RWPE1 (cell line): ENCODE results near the gene KMT2B.

Source experiments
- CTCF ChIA-PET: fragments of 350-600 bp; sonication (Branson Sonifier 250); formaldehyde crosslinking; extraction: SDS; loops from one replicate; lab custom pipeline; 2021; lab: Yijun Ruan, JAX
- POLR2A ChIA-PET: fragments of 400-600 bp; formaldehyde crosslinking; extraction: SDS; loops from one replicate; lab custom pipeline; 2020; ENCODE audit warnings: antibody characterized with exemption; ENCODE audit not compliant: low non-redundant PET; lab: Yijun Ruan, JAX
- DNase-seq: peaks from one replicate; pipeline ENCODE4 v3.0.0; 2012; ENCODE audit warnings: low spot score
- H3K27ac ChIP-seq: fragments of 450-650 bp; 2 replicates; pipeline ENCODE4 v1.5.1; 2017
- CTCF ChIP-seq: fragments of 450-650 bp; conservative IDR thresholded peaks from 2 replicates; pipeline ENCODE4 v1.5.1; 2017; ENCODE audit warnings: low read depth, mild to moderate bottlenecking

Gene KMT2B

GRCh38 chr19:35757749-35758608 lies 40.2 kb downstream of the KMT2B start, which contains the start of gene PROSER3:
PROSER3 (plus strand) TSS chr19:35758176; CDS start chr19:35758216, 40 bp downstream.
- TF ChIP-seq CTCF, result no peak
- ChIA-PET POLR2A (interaction anchor here (0.8 kb wide), 1 partner anchor 10 kb away, joined by 3 read pairs; the partner anchor contains the start of gene LIN37), CTCF (no interaction called here)

GRCh38 chr19:35759697-35760096 lies 41.9 kb downstream of the KMT2B start:
- ChIA-PET POLR2A (no interaction called here), CTCF (no interaction called here)
- no peak for DNase-seq
- no peak for TF ChIP-seq CTCF
- H3K27ac ChIP-seq, result peak overlapping the region; percentile 98

More at GRCh38 chr19:35757749-35758608, 40.2 kb downstream of the KMT2B start, which contains the start of gene PROSER3:
- peak within 1 kb of the TSS; percentile 98 for H3K27ac ChIP-seq
- DNase-seq, result peak; percentile 99

GRCh38 chr19:35760711-35761349 lies 43.0 kb downstream of the KMT2B start:
- H3K27ac ChIP-seq, result peak overlapping the region; percentile 32
- DNase-seq, result no peak
- TF ChIP-seq CTCF, result no peak
- ChIA-PET POLR2A (no interaction called here), CTCF (no interaction called here)

GRCh38 chr19:35764432-35765315 lies 46.9 kb downstream of the KMT2B start:
- POLR2A ChIA-PET, result no interaction called here
- DNase-seq, result no peak
- CTCF ChIA-PET, result no interaction called here

GRCh38 chr19:35766571-35767104 lies 48.8 kb downstream of the KMT2B start:
- peak overlapping the region; percentile 1; the same call in 1 of the 2 replicates for H3K27ac ChIP-seq
- DNase-seq, result no peak
- no peak for TF ChIP-seq CTCF
- CTCF ChIA-PET, result interaction anchor here (0.5 kb wide), 1 partner anchor 54 kb away, joined by 3 read pairs; no protein-coding TSS in a partner anchor
- POLR2A ChIA-PET, result no interaction called here

More at GRCh38 chr19:35764432-35765315, 46.9 kb downstream of the KMT2B start:
- TF ChIP-seq CTCF, result no peak
- peak overlapping the region; percentile 12; the same call in 1 of the 2 replicates for H3K27ac ChIP-seq
